ENCODE data around the gene PTF1A. TPM values are rescaled to one million over a fixed set of nuclear protein-coding genes. Genes with fewer than 3 reads are reported as not detected.
A peak's percentile ranks its signal among the peaks of the same experiment; 100 is the strongest.

PTF1A gene, protein sequence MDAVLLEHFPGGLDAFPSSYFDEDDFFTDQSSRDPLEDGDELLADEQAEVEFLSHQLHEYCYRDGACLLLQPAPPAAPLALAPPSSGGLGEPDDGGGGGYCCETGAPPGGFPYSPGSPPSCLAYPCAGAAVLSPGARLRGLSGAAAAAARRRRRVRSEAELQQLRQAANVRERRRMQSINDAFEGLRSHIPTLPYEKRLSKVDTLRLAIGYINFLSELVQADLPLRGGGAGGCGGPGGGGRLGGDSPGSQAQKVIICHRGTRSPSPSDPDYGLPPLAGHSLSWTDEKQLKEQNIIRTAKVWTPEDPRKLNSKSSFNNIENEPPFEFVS
- not detected for total RNA-seq

- ATAC-seq = no peak
- no peak within 1 kb of the TSS for H3K27ac Mint-ChIP-seq
These were observed at the start of gene PTF1A for GRCh38 chr10:23191764-23192711. Gene PTF1A (plus strand): TSS chr10:23192312. CDS start chr10:23192531, 219 bp downstream.

GRCh38 chr10:23146258-23146657 lies 45.9 kb upstream of the PTF1A start:
- Mint-ChIP-seq H3K9me3 (no peaks in the 10 kb centered on the region), H3K36me3 (no peaks in the 10 kb centered on the region), H3K27ac (no peak overlapping the region)
- ATAC-seq (no peak), DNase-seq (ENCODE audit: low spot score in 2 of 2) (no peak)

More at GRCh38 chr10:23191764-23192711, at the start of gene PTF1A:
- H3K9me3 Mint-ChIP-seq = no peaks in the 10 kb centered on the region
- H3K36me3 Mint-ChIP-seq = no peaks in the 10 kb centered on the region
- DNase-seq (ENCODE audit: low spot score in 2 of 2) = no peak

DNA sequence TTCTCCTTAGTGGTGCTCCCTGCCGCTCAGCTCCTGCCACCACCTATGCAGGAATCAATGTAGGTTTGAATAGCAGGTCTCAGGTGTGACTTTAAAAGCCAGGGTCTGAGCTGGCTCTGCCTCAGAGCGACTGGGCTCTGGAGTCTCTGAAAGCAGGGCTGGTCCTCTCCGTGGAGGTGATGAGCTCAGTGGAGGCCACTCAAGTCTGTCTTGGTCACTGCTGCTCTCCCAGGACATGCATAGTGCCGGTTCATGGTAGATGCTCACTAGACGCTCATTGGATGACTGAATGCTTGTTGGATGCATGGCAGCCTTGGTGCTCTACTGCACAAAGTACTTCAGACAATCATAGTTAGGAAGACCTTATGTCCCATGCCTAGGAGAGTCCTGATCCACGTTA lies 45.1 kb upstream of the PTF1A start:
- H3K27ac Mint-ChIP-seq = no peak overlapping the region
- H3K36me3 Mint-ChIP-seq = no peaks in the 10 kb centered on the region
- no peak for DNase-seq (ENCODE audit: low spot score in 2 of 2)
- no peak for ATAC-seq
- no peaks in the 10 kb centered on the region for H3K9me3 Mint-ChIP-seq

- no peak for ATAC-seq
- no peaks in the 10 kb centered on the region for H3K36me3 Mint-ChIP-seq
- H3K27ac Mint-ChIP-seq = peak overlapping the region in 1 of 2 donors; percentile 44
- H3K9me3 Mint-ChIP-seq = no peaks in the 10 kb centered on the region
- DNase-seq (ENCODE audit: low spot score in 2 of 2) = no peak
These were observed 43.9 kb upstream of the PTF1A start for GRCh38 chr10:23148214-23148613.

GRCh38 chr10:23150091-23150490 lies 42.0 kb upstream of the PTF1A start:
- ATAC-seq (no peak), DNase-seq (ENCODE audit: low spot score in 2 of 2) (no peak)
- Mint-ChIP-seq H3K27ac (no peak overlapping the region), H3K36me3 (no peaks in the 10 kb centered on the region), H3K9me3 (no peaks in the 10 kb centered on the region)

GRCh38 chr10:23150610-23151009 lies 41.5 kb upstream of the PTF1A start:
- H3K27ac Mint-ChIP-seq = no peak overlapping the region

GRCh38 chr10:23151071-23151470 lies 41.0 kb upstream of the PTF1A start:
- Mint-ChIP-seq H3K36me3 (no peaks in the 10 kb centered on the region), H3K9me3 (no peaks in the 10 kb centered on the region), H3K27ac (no peak overlapping the region)
- DNase-seq (ENCODE audit: low spot score in 2 of 2) = no peak
- ATAC-seq = no peak

More at GRCh38 chr10:23150610-23151009, 41.5 kb upstream of the PTF1A start:
- Mint-ChIP-seq H3K36me3 (no peaks in the 10 kb centered on the region), H3K9me3 (no peaks in the 10 kb centered on the region)
- ATAC-seq (no peak), DNase-seq (ENCODE audit: low spot score in 2 of 2) (no peak)

- no peaks in the 10 kb centered on the region for H3K9me3 Mint-ChIP-seq
- ATAC-seq (no peak), DNase-seq (ENCODE audit: low spot score in 2 of 2) (no peak)
- no peaks in the 10 kb centered on the region for H3K36me3 Mint-ChIP-seq
- no peak overlapping the region for H3K27ac Mint-ChIP-seq
These were observed 36.9 kb upstream of the PTF1A start for GRCh38 chr10:23155169-23155568.

- Mint-ChIP-seq H3K9me3 (no peaks in the 10 kb centered on the region), H3K36me3 (no peaks in the 10 kb centered on the region), H3K27ac (no peak overlapping the region)
- ATAC-seq = no peak
- no peak for DNase-seq (ENCODE audit: low spot score in 2 of 2)
These were observed 35.5 kb upstream of the PTF1A start for GRCh38 chr10:23156447-23157150.

DNA sequence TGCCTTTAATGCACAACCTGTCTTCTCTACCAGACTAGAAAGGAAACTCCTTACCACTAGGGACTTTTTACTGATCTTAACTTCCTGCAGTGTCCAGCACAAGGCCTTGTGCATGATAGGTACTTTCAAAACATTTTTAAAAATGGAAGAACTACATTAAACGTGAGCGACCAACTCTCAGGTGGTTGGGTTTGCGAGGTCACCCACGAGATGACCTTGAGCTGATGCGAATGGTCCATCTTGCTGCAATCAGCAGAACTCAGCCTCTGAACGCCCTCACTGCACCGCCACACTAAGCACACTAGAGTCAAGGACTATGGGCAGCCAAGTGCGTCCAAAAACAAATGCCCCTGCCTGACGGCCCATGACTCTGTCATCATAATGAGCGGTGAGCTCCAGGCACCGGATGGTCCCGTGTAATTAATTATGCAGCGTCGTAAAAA lies 34.9 kb upstream of the PTF1A start:
- no peaks in the 10 kb centered on the region for H3K36me3 Mint-ChIP-seq
- H3K27ac Mint-ChIP-seq = no peak overlapping the region
- H3K9me3 Mint-ChIP-seq = no peaks in the 10 kb centered on the region
- DNase-seq (ENCODE audit: low spot score in 2 of 2) (no peak), ATAC-seq (no peak)

- ATAC-seq (peak; percentile 48 to 52), DNase-seq (ENCODE audit: low spot score in 2 of 2) (no peak)
- Mint-ChIP-seq H3K27ac (no peak overlapping the region), H3K9me3 (no peaks in the 10 kb centered on the region), H3K36me3 (no peaks in the 10 kb centered on the region)
These were observed 34.3 kb upstream of the PTF1A start for GRCh38 chr10:23157691-23158369.

- ATAC-seq = peak; percentile 57 to 78
- H3K27ac Mint-ChIP-seq = no peak overlapping the region
- DNase-seq (ENCODE audit: low spot score in 2 of 2) = peak in 1 of 2 donors; percentile 32
- no peaks in the 10 kb centered on the region for H3K36me3 Mint-ChIP-seq
- H3K9me3 Mint-ChIP-seq = no peaks in the 10 kb centered on the region
These were observed 33.7 kb upstream of the PTF1A start for GRCh38 chr10:23158370-23158769.

DNA sequence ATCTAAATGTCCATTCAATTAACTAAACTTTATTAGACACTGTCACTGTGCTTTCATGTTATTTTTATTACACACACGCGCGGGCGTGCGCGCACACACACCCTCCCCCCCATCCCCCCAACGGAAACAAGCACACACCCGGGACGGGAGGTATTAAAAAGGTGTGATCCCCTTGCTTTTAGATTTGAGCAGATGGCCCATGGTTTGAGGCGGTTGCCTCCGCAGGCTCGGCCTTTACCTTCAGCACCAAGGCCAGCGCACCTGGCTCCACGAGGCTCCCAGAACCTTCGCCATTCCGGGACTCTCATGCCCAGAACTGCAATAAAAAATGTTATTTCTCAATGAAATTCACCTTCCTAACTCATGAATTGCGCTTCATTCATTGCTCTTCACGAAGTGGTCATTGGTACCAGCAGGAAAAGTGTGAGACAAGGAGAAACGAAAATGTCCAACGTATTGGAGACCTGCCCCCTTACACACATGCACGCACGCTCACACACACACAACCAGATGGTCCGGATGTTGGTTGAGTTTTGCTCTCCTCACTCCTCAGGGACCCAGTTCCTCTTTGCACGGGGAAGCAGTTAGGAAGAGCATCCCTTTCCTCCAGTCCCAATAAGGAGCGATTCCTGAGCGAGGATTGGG lies 20.8 kb upstream of the PTF1A start:
- ATAC-seq = no peak
- no peak for DNase-seq (ENCODE audit: low spot score in 2 of 2)
- no peak overlapping the region for H3K27ac Mint-ChIP-seq
- H3K36me3 Mint-ChIP-seq = peaks cover 7 to 18% of the 10 kb centered on the region in 2 donors
- H3K9me3 Mint-ChIP-seq = no peaks in the 10 kb centered on the region

DNA sequence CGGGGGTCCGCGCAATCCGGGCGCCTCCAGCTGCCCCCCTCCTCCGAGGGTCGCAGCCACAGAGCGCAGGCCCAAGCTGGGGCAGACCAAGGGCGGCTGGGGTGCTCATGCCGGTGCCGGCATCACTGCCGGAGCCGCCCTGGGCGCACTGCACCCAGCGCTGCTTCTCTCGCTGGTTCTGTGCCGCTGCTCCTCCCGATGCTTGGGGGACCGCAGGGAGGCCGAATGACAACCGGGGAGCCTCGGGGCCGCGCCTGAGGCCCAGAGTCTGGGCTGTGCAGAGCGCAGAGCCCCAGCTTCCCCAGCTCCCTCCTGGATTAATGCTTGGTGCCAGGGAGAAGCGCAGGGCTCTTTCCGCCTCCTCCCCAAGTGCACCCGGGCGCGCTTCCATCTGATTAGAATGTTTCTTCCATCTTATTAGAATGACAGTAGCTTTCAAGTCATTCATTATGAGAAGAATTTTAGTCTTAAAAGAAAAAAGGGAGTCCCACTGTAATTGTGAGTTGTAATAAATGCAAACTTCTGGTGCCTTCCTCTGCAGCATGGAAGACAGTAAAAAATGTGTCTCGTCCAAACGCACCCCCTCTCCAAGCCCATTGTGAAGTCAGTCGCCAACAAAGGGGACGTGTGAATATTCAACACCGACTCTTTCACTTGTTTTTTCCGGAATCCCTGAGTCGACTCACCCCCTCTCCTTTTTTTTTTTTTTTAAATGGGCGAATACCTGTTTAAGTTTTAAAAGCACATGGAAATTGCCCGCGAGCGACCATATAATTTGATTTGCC lies 19.5 kb upstream of the PTF1A start:
- ATAC-seq (no peak), DNase-seq (ENCODE audit: low spot score in 2 of 2) (no peak)
- Mint-ChIP-seq H3K9me3 (no peaks in the 10 kb centered on the region), H3K27ac (no peak overlapping the region), H3K36me3 (peaks cover 7 to 18% of the 10 kb centered on the region in 2 donors)

Measured in activated naive CD4-positive, alpha-beta T cell treated with anti-CD3 and anti-CD28 coated beads, Interleukin-2, amount 50 U/mL, for 72 hours (primary cell).